Panc1 (cell line): Measurements from ENCODE around the gene TRAM2. TPM values are rescaled to one million over a fixed set of nuclear protein-coding genes. Genes with fewer than 3 reads are reported as not detected.

Experiments
- ATAC-seq: fragments of 200-7000 bp; cut with Tn5 transposase; 2 replicates; pipeline ENCODE4 v1.9.1; 2020; ENCODE audit warnings: mild to moderate bottlenecking, moderate library complexity
- BruUV-seq: library from RNA; stranded (reverse); fragments of 400-500 nt; replicated peaks from 2 replicates; lab custom pipeline; 2021; lab: Mats Ljungman, UMichigan
- CTCF ChIA-PET: fragments of 300-600 bp; sonication (Branson Sonifier 250); formaldehyde crosslinking; loops from one replicate; lab custom pipeline; 2022; ENCODE audit warnings: antibody characterized with exemption; lab: Charles Lee
- POLR2A ChIA-PET: fragments of 300-600 bp; sonication (Branson Sonifier 250); formaldehyde crosslinking; loops from one replicate; lab custom pipeline; 2022; ENCODE audit warnings: antibody characterized with exemption; lab: Charles Lee
- DNase-seq: peaks from one replicate; pipeline ENCODE4 v3.0.0-alpha.2; 2010; ENCODE audit warnings: low read depth, low spot score
- H3K27ac ChIP-seq: 2 replicates; pipeline ENCODE4 v1.5.1; 2011; ENCODE audit warnings: mild to moderate bottlenecking, low read length, inconsistent platforms
- H3K27me3 ChIP-seq: fragments of 200-500 bp; sonication (Bioruptor generic); 2 replicates; pipeline ENCODE4 v1.6.0; 2014; ENCODE audit warnings: low read length, inconsistent platforms; ENCODE audit not compliant: control insufficient read depth, insufficient read depth
- H3K36me3 ChIP-seq: fragments of 200-500 bp; sonication (Bioruptor generic); 2 replicates; pipeline ENCODE4 v1.5.1; 2014; ENCODE audit warnings: inconsistent platforms, mild to moderate bottlenecking, low read length, moderate library complexity; ENCODE audit not compliant: control insufficient read depth, insufficient read depth
- H3K4me1 ChIP-seq: 2 replicates; pipeline ENCODE4 v1.5.1; 2011; ENCODE audit warnings: inconsistent platforms, mild to moderate bottlenecking, low read length, moderate library complexity; ENCODE audit not compliant: control insufficient read depth, insufficient read depth
- H3K4me3 ChIP-seq, 2 experiments: 2 replicates each; pipeline ENCODE4 v1.5.1; 2011 to 2012; ENCODE audit warnings: low read depth in 2 of 2, low read length in 2 of 2, mild to moderate bottlenecking in 2 of 2, inconsistent platforms in 1 of 2, moderate library complexity in 1 of 2
- H3K9me3 ChIP-seq: fragments of 200-500 bp; sonication (Bioruptor generic); 2 replicates; pipeline ENCODE4 v1.5.1; 2014; ENCODE audit warnings: low read depth, mild to moderate bottlenecking, inconsistent platforms, low read length, moderate library complexity; ENCODE audit not compliant: control insufficient read depth, insufficient read depth
- CTCF ChIP-seq: fragments of 450-650 bp; IDR thresholded peaks from 2 replicates; pipeline ENCODE4 v1.5.1; 2017; ENCODE audit warnings: mild to moderate bottlenecking
- POLR2AphosphoS5 ChIP-seq: IDR thresholded peaks from 2 replicates; pipeline ENCODE4 v1.6.1; 2012; ENCODE audit warnings: mild to moderate bottlenecking, low read depth, low read length, moderate library complexity
- REST ChIP-seq, 2 experiments: IDR thresholded peaks; 2 replicates each; pipeline ENCODE4 v1.6.1; 2011 to 2012; ENCODE audit warnings: low read depth in 2 of 2, control low read depth in 1 of 2, low read length in 1 of 2, mild to moderate bottlenecking in 1 of 2, moderate library complexity in 1 of 2; ENCODE audit not compliant: insufficient read depth in 1 of 2
- SIN3A ChIP-seq: IDR thresholded peaks from 2 replicates; pipeline ENCODE4 v1.6.1; 2012; ENCODE audit warnings: low read depth, mild to moderate bottlenecking, low read length, moderate library complexity, borderline replicate concordance; ENCODE audit not compliant: insufficient read depth
- TCF7L2 ChIP-seq: IDR thresholded peaks from 2 replicates; pipeline ENCODE4 v1.6.1; 2011; ENCODE audit warnings: mild to moderate bottlenecking, low read depth, low read length, inconsistent platforms
- in situ Hi-C: cut with HindIII; loops from 2 replicates; pipeline ENCODE4 v1.10.0; 2016; ENCODE audit warnings: low sequenced_read_pairs, low pct_unique_long_range_greater_than_20kb
- intact Hi-C: fragments of 100-400 bp; cut with micrococcal nuclease; formaldehyde crosslinking; loops from one replicate; pipeline ENCODE4 v1.10.0; 2022; ENCODE audit not compliant: unreplicated experiment
- total RNA-seq: library from RNA; stranded (reverse); gene quantifications from one replicate; pipeline ENCODE4 v1.2.1, GENCODE V29; 2021; ENCODE audit not compliant: unreplicated experiment

The TRAM2 gene
- total RNA-seq, 1 experiment from 2014 or later, result 56.7 TPM

DNA sequence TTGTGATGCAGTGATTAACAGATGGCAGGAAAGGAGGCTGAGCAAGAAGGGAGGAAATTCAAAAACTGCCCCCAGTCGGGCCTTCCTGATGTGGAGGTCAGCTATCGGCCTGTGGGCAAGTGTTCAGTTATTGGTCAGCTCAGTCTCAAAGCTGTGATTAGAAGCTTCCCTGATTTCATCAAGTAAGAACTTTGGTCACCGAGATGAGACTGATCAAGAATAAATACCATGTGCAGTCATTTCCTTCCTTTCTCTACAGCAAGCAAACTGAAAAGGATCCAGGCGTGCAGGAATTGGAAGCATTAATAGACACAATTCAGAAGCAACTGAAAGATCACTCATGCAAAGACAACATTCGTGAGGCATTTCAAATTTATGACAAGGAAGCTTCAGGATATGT lies 87.0 kb downstream of the TRAM2 start:
- intact Hi-C loops (no loop called here), in situ Hi-C loops (no loop called here)
- Histone ChIP-seq H3K27me3 (no peaks in the 10 kb centered on the region), H3K27ac (no peak overlapping the region), H3K4me3 (no peak overlapping the region), H3K36me3 (no peaks in the 10 kb centered on the region), H3K9me3 (no peaks in the 10 kb centered on the region), H3K4me1 (no peaks in the 10 kb centered on the region)
- ChIA-PET POLR2A (no interaction called here), CTCF (no interaction called here)
- DNase-seq (no peak), ATAC-seq (no peak)
- BruUV-seq, result no TSS peak
- TF ChIP-seq REST (IDR thresholded peaks at IDR 0.05; ENCODE audit: insufficient read depth in 1 of 2, low read depth in 2 of 2, low read length in 1 of 2) (no peak), CTCF (no peak), SIN3A (no peak), POLR2AphosphoS5 (no peak), TCF7L2 (no peak)

DNA sequence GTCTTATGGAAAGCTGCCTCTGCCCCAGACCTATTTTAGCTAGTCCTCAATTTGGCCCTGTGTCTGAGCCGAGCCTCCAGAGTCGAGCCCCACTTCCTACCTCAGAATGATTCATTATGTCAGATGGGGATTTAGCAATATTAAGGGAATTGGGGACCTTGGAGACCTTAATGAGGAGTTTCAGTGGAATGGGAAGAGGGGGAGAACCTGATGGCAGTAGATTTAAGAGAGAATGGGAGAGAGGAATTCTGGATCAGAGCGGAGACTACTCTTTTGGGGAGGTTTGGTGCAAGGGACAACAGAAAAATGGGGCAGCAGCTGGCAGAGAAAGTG lies 93.2 kb downstream of the TRAM2 start:
- H3K27me3 ChIP-seq, result no peaks in the 10 kb centered on the region
- BruUV-seq, result no TSS peak
- H3K4me3 ChIP-seq, result no peak overlapping the region
- CTCF ChIA-PET, result no interaction called here
- TF ChIP-seq REST (IDR thresholded peaks at IDR 0.05; ENCODE audit: insufficient read depth in 1 of 2, low read depth in 2 of 2, low read length in 1 of 2), result no peak
- TF ChIP-seq SIN3A, result no peak
- TF ChIP-seq POLR2AphosphoS5, result no peak
- TF ChIP-seq CTCF, result no peak
- no peak for TF ChIP-seq TCF7L2
- H3K9me3 ChIP-seq, result no peaks in the 10 kb centered on the region
- in situ Hi-C loops (no loop called here), intact Hi-C loops (no loop called here)
- H3K36me3 ChIP-seq, result no peaks in the 10 kb centered on the region
- H3K27ac ChIP-seq, result no peak overlapping the region
- ATAC-seq (no peak), DNase-seq (no peak)
- no peaks in the 10 kb centered on the region for H3K4me1 ChIP-seq
- POLR2A ChIA-PET, result interaction anchor here (1.0 kb wide), 1 partner anchor 15 kb away, joined by 3 read pairs; no protein-coding TSS in a partner anchor
